ENCODE results near the gene TMEM74B.
"Not testable (repeated sequence)": the region's sequence is repeated elsewhere in the genome, so short reads cannot be mapped to it uniquely, and the experiment has no call there.

GRCh38 chr20:1216527-1217427 lies 32.0 kb upstream of the TMEM74B start:
- not testable (repeated sequence) for TF ChIP-seq CTCF (IDR thresholded peaks at IDR 0.05; ENCODE audit: control extremely low read depth in 1 of 3, insufficient read depth in 1 of 3, low read depth in 1 of 3, low read length in 3 of 3); BRCA1 (IDR thresholded peaks at IDR 0.05; ENCODE audit: low read depth, low read length); SIX5 (IDR thresholded peaks at IDR 0.05; ENCODE audit: low read depth, low read length); TAF1 (IDR thresholded peaks at IDR 0.05; ENCODE audit: low read depth, low read length); POLR2AphosphoS5 (IDR thresholded peaks at IDR 0.05; ENCODE audit: low read depth, low read length); RAD21 (IDR thresholded peaks at IDR 0.05 in 1 of 2, conservative IDR thresholded peaks at IDR 0.05 in 1 of 2; ENCODE audit: low read depth in 2 of 2, low read length in 2 of 2); RBBP5 (IDR thresholded peaks at IDR 0.05; ENCODE audit: borderline replicate concordance, low read depth, low read length); USF2 (IDR thresholded peaks at IDR 0.05; ENCODE audit: low read length); CHD1 (IDR thresholded peaks at IDR 0.05; ENCODE audit: low read depth, low read length); POLR2A (IDR thresholded peaks at IDR 0.05; ENCODE audit: control extremely low read depth in 1 of 2, low read depth in 2 of 2, low read length in 2 of 2); ZNF274 (IDR thresholded peaks at IDR 0.05; ENCODE audit: borderline replicate concordance, extremely low read depth, low read length); EZH2 (IDR thresholded peaks at IDR 0.05; ENCODE audit: low read depth, low read length, severe bottlenecking); EGR1 (IDR thresholded peaks at IDR 0.05; ENCODE audit: borderline replicate concordance, low read depth, low read length); TCF12 (IDR thresholded peaks at IDR 0.05; ENCODE audit: low read depth, low read length)
